Measurements from ENCODE around the gene KIF22. TPM values are rescaled to one million over a fixed set of nuclear protein-coding genes. Genes with fewer than 3 reads are reported as not detected.
A peak's percentile ranks its signal among the peaks of the same experiment; 100 is the strongest.

Gene KIF22
- total RNA-seq, 2 donors from 2014 or later, result 11.4 to 15.2 TPM

DNA sequence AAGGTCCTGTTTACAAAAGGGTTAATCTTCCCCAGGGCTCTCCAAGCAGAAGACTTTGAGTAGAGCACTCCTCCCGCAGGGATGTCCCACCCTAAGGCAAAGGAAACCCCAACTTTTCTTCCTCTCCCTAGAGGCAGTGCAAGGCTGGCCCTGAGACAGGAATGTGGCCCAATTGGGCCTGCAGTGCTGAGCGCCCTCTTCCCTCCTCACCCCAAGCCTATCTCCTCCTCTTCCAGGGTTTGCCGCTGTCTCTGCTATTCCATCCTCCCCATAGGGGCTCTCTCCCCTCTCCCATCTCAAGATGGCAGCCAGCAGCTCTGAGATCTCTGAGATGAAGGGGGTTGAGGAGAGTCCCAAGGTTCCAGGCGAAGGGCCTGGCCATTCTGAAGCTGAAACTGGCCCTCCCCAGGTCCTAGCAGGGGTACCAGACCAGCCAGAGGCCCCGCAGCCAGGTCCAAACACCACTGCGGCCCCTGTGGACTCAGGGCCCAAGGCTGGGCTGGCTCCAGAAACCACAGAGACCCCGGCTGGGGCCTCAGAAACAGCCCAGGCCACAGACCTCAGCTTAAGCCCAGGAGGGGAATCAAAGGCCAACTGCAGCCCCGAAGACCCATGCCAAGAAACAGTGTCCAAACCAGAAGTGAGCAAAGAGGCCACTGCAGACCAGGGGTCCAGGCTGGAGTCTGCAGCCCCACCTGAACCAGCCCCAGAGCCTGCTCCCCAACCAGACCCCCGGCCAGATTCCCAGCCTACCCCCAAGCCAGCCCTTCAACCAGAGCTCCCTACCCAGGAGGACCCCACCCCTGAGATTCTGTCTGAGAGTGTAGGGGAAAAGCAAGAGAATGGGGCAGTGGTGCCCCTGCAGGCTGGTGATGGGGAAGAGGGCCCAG is 22.4 kb downstream of the KIF22 start:
- H3K4me3 ChIP-seq, result peak overlapping the region; percentile 79
- H3K27me3 ChIP-seq (replicated peaks; ENCODE audit: insufficient read depth), result no peaks in the 10 kb centered on the region
- no peaks in the 10 kb centered on the region for H3K9me3 ChIP-seq
- no peak for TF ChIP-seq CTCF (IDR thresholded peaks at IDR 0.05)
- ATAC-seq (ENCODE audit: insufficient number of reproducible peaks, low FRiP score, low read depth) (no peak), DNase-seq (ENCODE audit: low spot score) (no peak)
- peaks cover 57 to 77% of the 10 kb centered on the region in 2 donors for H3K4me1 ChIP-seq (ENCODE audit: control insufficient read depth in 1 of 2, low read depth in 2 of 2)
- peaks cover 9% of the 10 kb centered on the region for H3K36me3 ChIP-seq
- H3K27ac ChIP-seq, result peak overlapping the region; percentile 92 to 96

GRCh38 chr16:29813644-29814562 is 23.4 kb downstream of the KIF22 start:
- TF ChIP-seq CTCF (IDR thresholded peaks at IDR 0.05), result no peak
- no peak for DNase-seq (ENCODE audit: low spot score)
- peaks cover 48 to 71% of the 10 kb centered on the region in 2 donors for H3K4me1 ChIP-seq (ENCODE audit: control insufficient read depth in 1 of 2, low read depth in 2 of 2)
- no peak for ATAC-seq (ENCODE audit: insufficient number of reproducible peaks, low FRiP score, low read depth)
- no peaks in the 10 kb centered on the region for H3K9me3 ChIP-seq
- no peak overlapping the region for H3K4me3 ChIP-seq
- H3K36me3 ChIP-seq, result peaks cover 3% of the 10 kb centered on the region
- H3K27me3 ChIP-seq (replicated peaks; ENCODE audit: insufficient read depth), result no peaks in the 10 kb centered on the region
- peak overlapping the region; percentile 92 to 96 for H3K27ac ChIP-seq

DNA sequence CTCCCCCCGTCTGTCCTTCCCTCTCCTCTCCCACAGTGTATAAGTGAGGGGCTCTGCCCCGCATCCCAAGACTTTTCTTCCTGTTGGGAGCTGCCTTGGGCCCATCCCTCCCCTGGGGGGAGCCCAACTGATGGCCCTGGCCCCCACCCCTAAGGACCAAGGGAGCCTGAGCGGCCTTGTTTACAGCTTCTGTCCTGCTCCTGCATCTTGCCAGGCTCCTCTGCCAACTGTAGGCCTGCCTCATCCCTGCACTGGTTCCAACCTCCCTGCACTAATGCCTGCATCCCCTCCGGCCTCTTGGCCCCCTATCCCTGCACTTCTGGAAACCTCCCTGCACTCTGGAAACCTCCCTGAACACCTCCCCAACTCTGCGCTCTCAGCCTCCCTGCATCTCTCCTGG is 24.0 kb downstream of the KIF22 start:
- peak overlapping the region; percentile 92 to 96 for H3K27ac ChIP-seq
- peak overlapping the region; percentile 95 for H3K4me3 ChIP-seq

DNA sequence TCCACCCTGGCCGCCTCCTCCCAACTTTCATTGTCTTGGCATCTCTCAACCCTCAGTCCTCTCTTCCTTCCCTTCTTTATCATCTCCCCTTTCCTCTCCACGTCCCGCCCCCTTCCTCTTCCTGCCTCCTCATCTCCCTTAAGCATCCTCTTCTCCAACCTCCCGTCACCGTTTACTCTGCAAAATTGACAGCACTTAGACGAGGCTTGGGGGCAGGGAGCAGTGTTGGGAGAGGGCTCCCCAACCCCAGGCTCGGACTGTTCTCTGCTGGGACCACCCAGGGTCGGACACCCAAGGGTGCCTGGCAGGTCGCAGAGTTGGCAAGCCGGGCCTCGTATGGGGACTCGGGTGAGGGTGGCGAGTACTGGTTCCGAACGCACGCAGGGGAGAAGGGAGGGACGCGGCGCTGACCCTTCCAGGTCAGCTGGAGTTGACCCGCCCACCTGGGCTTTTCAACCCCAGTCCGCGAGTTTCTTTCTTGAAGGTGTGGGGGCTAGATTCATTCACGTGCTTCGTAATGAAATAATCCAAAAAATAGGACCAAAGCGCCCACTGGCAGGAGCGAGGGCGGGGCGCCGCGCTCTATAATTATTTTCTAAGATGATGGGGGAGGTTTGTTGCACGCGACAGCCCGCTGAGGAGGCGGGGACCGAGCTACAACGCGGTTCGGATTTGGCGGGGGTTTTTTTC is 24.6 kb downstream of the KIF22 start:
- no peak for TF ChIP-seq CTCF (IDR thresholded peaks at IDR 0.05)
- no peaks in the 10 kb centered on the region for H3K36me3 ChIP-seq
- peaks cover 48 to 71% of the 10 kb centered on the region in 2 donors for H3K4me1 ChIP-seq (ENCODE audit: control insufficient read depth in 1 of 2, low read depth in 2 of 2)
- H3K27ac ChIP-seq, result peak overlapping the region; percentile 92 to 96
- DNase-seq (ENCODE audit: low spot score), result no peak
- H3K27me3 ChIP-seq (replicated peaks; ENCODE audit: insufficient read depth), result no peaks in the 10 kb centered on the region
- H3K4me3 ChIP-seq, result peak overlapping the region; percentile 95
- no peaks in the 10 kb centered on the region for H3K9me3 ChIP-seq
- ATAC-seq (ENCODE audit: insufficient number of reproducible peaks, low FRiP score, low read depth), result no peak

More for the DNA sequence above, 24.0 kb downstream of the KIF22 start:
- Histone ChIP-seq H3K4me1 (ENCODE audit: control insufficient read depth in 1 of 2, low read depth in 2 of 2) (peaks cover 43 to 71% of the 10 kb centered on the region in 2 donors), H3K27me3 (replicated peaks; ENCODE audit: insufficient read depth) (no peaks in the 10 kb centered on the region), H3K9me3 (no peaks in the 10 kb centered on the region), H3K36me3 (no peaks in the 10 kb centered on the region)
- no peak for DNase-seq (ENCODE audit: low spot score)
- TF ChIP-seq CTCF (IDR thresholded peaks at IDR 0.05), result no peak
- ATAC-seq (ENCODE audit: insufficient number of reproducible peaks, low FRiP score, low read depth), result no peak
